K562 (cell line): ENCODE results near the gene ARMCX1. TPM values are rescaled to one million over a fixed set of nuclear protein-coding genes. Genes with fewer than 3 reads are reported as not detected.

ENCODE experiments used
- ATAC-seq: fragments of 200-7000 bp; cut with Tn5 transposase; 3 replicates; pipeline ENCODE4 v1.9.1; 2020; ENCODE audit warnings: moderate library complexity
- BruUV-seq: library from RNA; stranded (reverse); fragments of 400-500 nt; replicated peaks from 2 replicates; lab custom pipeline; 2021; lab: Mats Ljungman, UMichigan
- CTCF ChIA-PET: fragments of 300-600 bp; formaldehyde crosslinking; extraction: SDS; loops from one replicate; lab custom pipeline; 2021; ENCODE audit warnings: low intra/inter-chr PET ratio; lab: Yijun Ruan, JAX
- POLR2A ChIA-PET: fragments of 300-600, 350-650 bp; sonication (Branson Sonifier 250); formaldehyde crosslinking; extraction: SDS; loops from one replicate; lab custom pipeline; 2021; ENCODE audit warnings: antibody characterized with exemption, inconsistent platforms; lab: Yijun Ruan, JAX
- DNase-seq, 4 experiments: peaks; one replicate each; pipeline versions ENCODE4 v3.0.0 to v3.0.0-alpha.2; 2011 to 2018; ENCODE audit warnings: low spot score in 3 of 4, mixed read lengths in 3 of 4; ENCODE audit errors: extremely low read depth in 1 of 4
- FAIRE-seq: peaks from 2 replicates; lab custom pipeline; 2011; peaks lifted over from hg19 to GRCh38; lab: Jason Lieb, UNC
- H2AFZ ChIP-seq: 2 replicates; pipeline ENCODE4 v1.6.0; 2011; ENCODE audit warnings: low read depth, low read length, control low read depth, inconsistent platforms
- H3K27ac ChIP-seq: fragments of 200-600 bp; 3 replicates; pipeline ENCODE4 v1.8.0; 2011; ENCODE audit warnings: low read depth, mild to moderate bottlenecking, control low read depth, inconsistent platforms, low read length, moderate library complexity, mixed read lengths; ENCODE audit errors: extremely low read depth
- H3K27me3 ChIP-seq, 2 experiments: fragments of 300-600 bp in 1 of 2; 2 replicates in 1 of 2; 3 replicates in 1 of 2; pipeline versions ENCODE4 v1.6.0 to v1.8.0; 2011; ENCODE audit warnings: inconsistent platforms in 2 of 2, low read length in 2 of 2, mild to moderate bottlenecking in 1 of 2, mixed read lengths in 1 of 2, moderate library complexity in 1 of 2; ENCODE audit not compliant: control insufficient read depth in 2 of 2, insufficient read depth in 2 of 2
- H3K36me3 ChIP-seq: fragments of 300-600 bp; 3 replicates; pipeline ENCODE4 v1.8.0; 2011; ENCODE audit warnings: mild to moderate bottlenecking, low read length, inconsistent platforms; ENCODE audit not compliant: control insufficient read depth, insufficient read depth
- H3K4me1 ChIP-seq, 2 experiments: fragments of 200-600 bp in 1 of 2; replicated peaks in 1 of 2; 2 replicates in 1 of 2; 3 replicates in 1 of 2; pipeline versions ENCODE4 v1.5.1 to v1.8.0; 2011; ENCODE audit warnings: inconsistent platforms in 2 of 2, low read length in 2 of 2, mild to moderate bottlenecking in 1 of 2, mixed read lengths in 1 of 2, moderate library complexity in 1 of 2; ENCODE audit not compliant: control insufficient read depth in 2 of 2, insufficient read depth in 2 of 2
- H3K4me2 ChIP-seq: 2 replicates; pipeline ENCODE4 v1.6.1; 2011; ENCODE audit warnings: low read length, control low read depth, inconsistent platforms, mixed read lengths; ENCODE audit not compliant: insufficient read depth
- H3K4me3 ChIP-seq: fragments of 200-600 bp; sonication (generic), shearing (Covaris generic); 2 replicates; pipeline ENCODE4 v1.5.1; 2016; ENCODE audit warnings: control low read depth, inconsistent platforms
- H3K79me2 ChIP-seq: fragments of 200-600 bp; 3 replicates; pipeline ENCODE4 v1.8.0; 2011; ENCODE audit warnings: low read length, inconsistent platforms; ENCODE audit not compliant: control insufficient read depth, insufficient read depth
- H3K9ac ChIP-seq, 2 experiments: 2 replicates each; pipeline versions ENCODE4 v1.6.0 to v1.6.1; 2011; ENCODE audit warnings: low read depth in 2 of 2, low read length in 2 of 2, control low read depth in 1 of 2, inconsistent platforms in 1 of 2, mild to moderate bottlenecking in 1 of 2, mixed read lengths in 1 of 2; ENCODE audit not compliant: insufficient read depth in 1 of 2
- H3K9me1 ChIP-seq: one replicate; pipeline ENCODE4 v1.6.0; 2011; ENCODE audit warnings: inconsistent platforms, mild to moderate bottlenecking, low read length, moderate library complexity; ENCODE audit not compliant: control insufficient read depth, insufficient read depth
- H3K9me3 ChIP-seq: replicated peaks from 2 replicates; pipeline ENCODE4 v1.5.1; 2011; ENCODE audit warnings: low read depth, low read length, inconsistent platforms; ENCODE audit not compliant: control insufficient read depth, insufficient read depth
- H4K20me1 ChIP-seq: replicated peaks from 2 replicates; pipeline ENCODE4 v1.6.1; 2011; ENCODE audit warnings: low read length, inconsistent platforms, mixed read lengths; ENCODE audit not compliant: control insufficient read depth, insufficient read depth
- ATF7 ChIP-seq: fragments of 450-650 bp; IDR thresholded peaks from 2 replicates; pipeline ENCODE4 v1.7.1; 2014; ENCODE audit warnings: mild to moderate bottlenecking, moderate library complexity
- BACH1 ChIP-seq: fragments of 200-800 bp; sonication (Bioruptor generic); IDR thresholded peaks from 2 replicates; pipeline ENCODE4 v1.6.1; 2016; ENCODE audit warnings: missing genetic modification characterization, missing compliant biosample characterization
- FOXO4 ChIP-seq: fragments of 450-650 bp; formaldehyde crosslinking; IDR thresholded peaks from 2 replicates; pipeline ENCODE4 v1.4.0; 2020; ENCODE audit warnings: mild to moderate bottlenecking, moderate library complexity
- HDAC8 ChIP-seq: fragments of 450-650 bp; IDR thresholded peaks from 2 replicates; pipeline ENCODE4 v1.6.1; 2016; ENCODE audit warnings: mild to moderate bottlenecking, missing genetic modification characterization, moderate library complexity, missing compliant biosample characterization
- HMGN3 ChIP-seq: IDR thresholded peaks from 2 replicates; pipeline ENCODE4 v1.6.1; 2011; ENCODE audit warnings: borderline replicate concordance, low read depth, mild to moderate bottlenecking, mixed read lengths, low read length; ENCODE audit not compliant: insufficient read length; ENCODE audit errors: extremely low read depth
- MAFK ChIP-seq: IDR thresholded peaks from 2 replicates; pipeline ENCODE4 v1.6.1; 2011; ENCODE audit warnings: low read length, improper control_type of control experiment
- MECOM ChIP-seq: fragments of 250-450 bp; sonication (Bioruptor Pico); IDR thresholded peaks from 2 replicates; pipeline ENCODE4 v1.8.0; 2022; ENCODE audit warnings: inconsistent platforms
- MIER1 ChIP-seq: fragments of 450-650 bp; IDR thresholded peaks from 2 replicates; pipeline ENCODE4 v1.6.1; 2016; ENCODE audit warnings: antibody characterized with exemption, mild to moderate bottlenecking, low read depth
- NR1H2 ChIP-seq: sonication (generic); formaldehyde crosslinking; IDR thresholded peaks from 2 replicates; pipeline ENCODE4 v1.4.0; 2020; ENCODE audit warnings: mild to moderate bottlenecking, missing genetic modification reagents
- OTX1 ChIP-seq: fragments of 450-650 bp; formaldehyde crosslinking; IDR thresholded peaks from 2 replicates; pipeline ENCODE4 v1.4.0; 2022; ENCODE audit warnings: mild to moderate bottlenecking
- POLR2G ChIP-seq: fragments of 200-400 bp; formaldehyde crosslinking; IDR thresholded peaks from 2 replicates; pipeline ENCODE4 v1.6.1; 2017; ENCODE audit warnings: low read depth, mild to moderate bottlenecking, antibody characterized with exemption, low read length, moderate library complexity
- TAF1 ChIP-seq: IDR thresholded peaks from 2 replicates; pipeline ENCODE4 v1.6.1; 2011; ENCODE audit warnings: mild to moderate bottlenecking, low read length, moderate library complexity; ENCODE audit not compliant: insufficient read depth, control insufficient read depth, severe bottlenecking; ENCODE audit errors: extremely low read depth
- YY1 ChIP-seq, 3 experiments: IDR thresholded peaks; 2 replicates each; pipeline ENCODE4 v1.6.1; 2011; ENCODE audit warnings: low read length in 2 of 3, mild to moderate bottlenecking in 2 of 3, moderate library complexity in 2 of 3, borderline replicate concordance in 1 of 3, control low read depth in 1 of 3, low read depth in 1 of 3; ENCODE audit not compliant: insufficient read depth in 3 of 3, insufficient replicate concordance in 2 of 3, control insufficient read depth in 1 of 3, insufficient read length in 1 of 3; ENCODE audit errors: extremely low read depth in 1 of 3
- ZFP36 ChIP-seq: fragments of 150-350 bp; IDR thresholded peaks from 2 replicates; pipeline ENCODE4 v1.6.1; 2018; ENCODE audit warnings: low read length, low read depth; ENCODE audit not compliant: partially characterized antibody
- ZNF695 ChIP-seq: fragments of 450-650 bp; formaldehyde crosslinking; IDR thresholded peaks from 2 replicates; pipeline ENCODE4 v1.4.0; 2020; ENCODE audit warnings: mild to moderate bottlenecking, moderate library complexity
- ZNF785 ChIP-seq: fragments of 250-450 bp; sonication (Bioruptor Pico); IDR thresholded peaks from 2 replicates; pipeline ENCODE4 v1.4.0; 2020; ENCODE audit warnings: mild to moderate bottlenecking
- WGBS: fragments of 100-300 bp; shearing (Covaris generic); methylation state at CpG from one replicate; pipeline ENCODE4 v1.1.6; 2016; ENCODE audit warnings: low coverage, mixed read lengths; ENCODE audit not compliant: insufficient coverage; ENCODE audit errors: missing lambda C conversion rate; 5-methylcytosine and 5-hydroxymethylcytosine counted together
- in situ Hi-C: fragments of 300-500 bp; cut with MboI; formaldehyde crosslinking; loops from 4 replicates; pipeline ENCODE4 v1.15.0; 2018; ENCODE audit warnings: inconsistent platforms, mixed read lengths
- intact Hi-C: fragments of 100-400 bp; cut with micrococcal nuclease; formaldehyde crosslinking; loops from 2 replicates; pipeline ENCODE4 v1.14.2; 2022
- polyA plus RNA-seq, 8 experiments: library from polyadenylated mRNA; depleted of rRNA in 4 of 8; stranded (reverse) in 5 of 8; unstranded in 3 of 8; fragments of >200 nt; fragmentation: Nextera tagmentation in 2 of 8; fragmentation: Illumina TruSeq in 1 of 8; extraction: Ambion mirVana in 2 of 8; extraction: Trizol in 1 of 8; gene quantifications; 2 replicates each; pipeline versions ENCODE4 v1.2.1 to v1.2.3, GENCODE V29; 2011 to 2014; ENCODE audit warnings: inconsistent platforms in 1 of 8, missing spikeins in 1 of 8
- total RNA-seq, 7 experiments: library from RNA; depleted of rRNA in 6 of 7; stranded (reverse); fragments of >200 nt in 6 of 7; fragmentation: Illumina TruSeq in 2 of 7; extraction: Trizol in 2 of 7; gene quantifications; 2 replicates each; pipeline versions ENCODE4 v1.2.1 to v1.2.3, GENCODE V29; 2011 to 2021; ENCODE audit warnings: low replicate concordance in 1 of 7
- TF ChIP-seq, protein P1 (sequence below): conservative IDR thresholded peaks from 2 replicates; pipeline ENCODE4 v1.6.1; 2011; ENCODE audit warnings: low read depth, mild to moderate bottlenecking, low read length; ENCODE audit not compliant: control insufficient read depth

ARMCX1 gene
- total and polyA plus RNA-seq, 9 of the 15 experiments (the other 6 are each of a cell fraction or from before 2014, with no cell fraction given): 0.10 to 0.70 (median 0.51) TPM

GRCh38 chrX:101550751-101551379 is 518 bp downstream of the ARMCX1 start (continued):
- TF ChIP-seq YY1 (IDR thresholded peaks at IDR 0.05; ENCODE audit: borderline replicate concordance in 1 of 3, control insufficient read depth in 1 of 3, extremely low read depth in 1 of 3, insufficient read depth in 3 of 3, insufficient read length in 1 of 3, insufficient replicate concordance in 2 of 3, low read depth in 1 of 3, low read length in 2 of 3): peak in 1 of 3 experiments; percentile 48
- TF ChIP-seq ZNF785 (CRISPR knock-in tag): no peak
- no peak for TF ChIP-seq ZNF695 (CRISPR knock-in tag)
- no peak for TF ChIP-seq ATF7
- no peak for TF ChIP-seq ZFP36
- TF ChIP-seq MECOM (CRISPR knock-in tag): no peak
- no peak for TF ChIP-seq OTX1 (CRISPR knock-in tag)

DNA sequence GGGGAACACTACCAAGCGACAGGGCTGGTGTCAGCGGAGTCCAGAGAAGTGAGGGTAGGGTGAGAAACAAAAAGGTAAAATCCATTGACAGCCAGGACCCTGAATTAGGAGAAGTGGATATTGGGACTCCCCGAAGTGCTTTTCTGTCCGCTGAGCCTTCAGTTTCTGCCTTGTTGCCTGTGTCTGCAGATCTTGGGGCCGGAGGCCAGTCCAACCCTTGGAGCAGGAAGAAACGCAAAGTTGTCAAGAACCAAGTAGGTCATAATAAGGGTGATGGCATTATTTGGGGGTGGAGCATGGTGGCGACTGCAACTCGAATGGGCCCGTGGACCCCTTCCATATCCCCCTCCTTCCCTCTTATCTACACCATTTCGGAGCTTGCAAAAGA is 1.0 kb downstream of the ARMCX1 start:
- Histone ChIP-seq H3K36me3 (no peaks in the 10 kb centered on the region), H3K4me3 (peak overlapping the region; percentile 4; the same call in 1 of the 2 replicates), H3K27ac (no peak overlapping the region), H4K20me1 (no peaks in the 10 kb centered on the region), H3K27me3 (peaks cover 0 to 7% of the 10 kb centered on the region in 2 experiments; a peak in 1 of 5 replicates), H2AFZ (peak overlapping the region; percentile 44; the same call in 1 of the 2 replicates), H3K4me2 (peak overlapping the region; percentile 50; the same call in 1 of the 2 replicates), H3K4me1 (no peaks in the 10 kb centered on the region; a peak in 1 of 5 replicates), H3K9me1 (no peaks in the 10 kb centered on the region), H3K9ac (no peak overlapping the region), H3K79me2 (no peaks in the 10 kb centered on the region), H3K9me3 (no peaks in the 10 kb centered on the region)
- no peak for TF ChIP-seq HDAC8
- TF ChIP-seq HMGN3: no peak
- no peak for TF ChIP-seq MAFK
- no peak for TF ChIP-seq FOXO4 (CRISPR knock-in tag)
- no peak for TF ChIP-seq MIER1
- TF ChIP-seq, protein P1, sequence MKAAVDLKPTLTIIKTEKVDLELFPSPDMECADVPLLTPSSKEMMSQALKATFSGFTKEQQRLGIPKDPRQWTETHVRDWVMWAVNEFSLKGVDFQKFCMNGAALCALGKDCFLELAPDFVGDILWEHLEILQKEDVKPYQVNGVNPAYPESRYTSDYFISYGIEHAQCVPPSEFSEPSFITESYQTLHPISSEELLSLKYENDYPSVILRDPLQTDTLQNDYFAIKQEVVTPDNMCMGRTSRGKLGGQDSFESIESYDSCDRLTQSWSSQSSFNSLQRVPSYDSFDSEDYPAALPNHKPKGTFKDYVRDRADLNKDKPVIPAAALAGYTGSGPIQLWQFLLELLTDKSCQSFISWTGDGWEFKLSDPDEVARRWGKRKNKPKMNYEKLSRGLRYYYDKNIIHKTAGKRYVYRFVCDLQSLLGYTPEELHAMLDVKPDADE: no peak
- no peak for TF ChIP-seq NR1H2 (CRISPR knock-in tag)
- TF ChIP-seq TAF1: no peak
- TF ChIP-seq POLR2G: no peak
- TF ChIP-seq BACH1 (tag): no peak
- ChIA-PET CTCF (no interaction called here), POLR2A (no interaction called here)
- ATAC-seq (no peak), FAIRE-seq (no peak), DNase-seq (no peak)
- in situ Hi-C loops (no loop called here), intact Hi-C loops (no loop called here)
- WGBS: 26% methylated on average over 6 of the region's 10 CpGs
- BruUV-seq: no TSS peak
